ENCODE results near the gene SNRNP48.

DNA sequence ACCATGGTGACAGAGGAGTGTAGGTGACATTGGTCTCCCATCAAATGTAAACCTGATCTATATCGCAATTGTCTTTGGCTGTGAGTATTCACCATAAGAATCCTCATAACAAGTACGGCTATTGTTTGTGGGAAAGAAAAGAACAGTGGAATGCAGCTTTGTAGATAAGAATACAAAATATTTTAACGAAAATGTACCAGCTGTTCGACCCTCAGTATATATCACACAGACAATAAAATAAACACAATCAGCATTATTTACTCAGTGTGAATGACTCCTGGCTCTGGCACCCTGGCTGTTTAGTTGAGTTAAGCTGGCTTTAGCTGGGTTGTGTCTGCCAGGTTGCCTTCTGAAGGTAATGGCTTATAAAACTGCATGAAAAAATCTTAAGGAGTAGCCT is 43.4 kb downstream of the SNRNP48 start:
- TF ChIP-seq EZH2 (IDR thresholded peaks at IDR 0.05; ENCODE audit: low read length) = no peak
- TF ChIP-seq, protein P1, sequence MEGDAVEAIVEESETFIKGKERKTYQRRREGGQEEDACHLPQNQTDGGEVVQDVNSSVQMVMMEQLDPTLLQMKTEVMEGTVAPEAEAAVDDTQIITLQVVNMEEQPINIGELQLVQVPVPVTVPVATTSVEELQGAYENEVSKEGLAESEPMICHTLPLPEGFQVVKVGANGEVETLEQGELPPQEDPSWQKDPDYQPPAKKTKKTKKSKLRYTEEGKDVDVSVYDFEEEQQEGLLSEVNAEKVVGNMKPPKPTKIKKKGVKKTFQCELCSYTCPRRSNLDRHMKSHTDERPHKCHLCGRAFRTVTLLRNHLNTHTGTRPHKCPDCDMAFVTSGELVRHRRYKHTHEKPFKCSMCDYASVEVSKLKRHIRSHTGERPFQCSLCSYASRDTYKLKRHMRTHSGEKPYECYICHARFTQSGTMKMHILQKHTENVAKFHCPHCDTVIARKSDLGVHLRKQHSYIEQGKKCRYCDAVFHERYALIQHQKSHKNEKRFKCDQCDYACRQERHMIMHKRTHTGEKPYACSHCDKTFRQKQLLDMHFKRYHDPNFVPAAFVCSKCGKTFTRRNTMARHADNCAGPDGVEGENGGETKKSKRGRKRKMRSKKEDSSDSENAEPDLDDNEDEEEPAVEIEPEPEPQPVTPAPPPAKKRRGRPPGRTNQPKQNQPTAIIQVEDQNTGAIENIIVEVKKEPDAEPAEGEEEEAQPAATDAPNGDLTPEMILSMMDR (optimal IDR thresholded peaks at IDR 0.05 in 1 of 3, IDR thresholded peaks at IDR 0.05 in 1 of 3, conservative IDR thresholded peaks at IDR 0.05 in 1 of 3; ENCODE audit: extremely low read depth in 1 of 3, insufficient read depth in 2 of 3, low read length in 3 of 3) = no peak
